ENCODE results near the gene GPR153.

- TF ChIP-seq POLR2A (IDR thresholded peaks at IDR 0.05) (no peak), EP300 (IDR thresholded peaks at IDR 0.05) (no peak), CTCF (IDR thresholded peaks at IDR 0.05) (no peak)
Measured at GRCh38 chr1:6268415-6268814, 7.5 kb upstream of the GPR153 start.
